NCI-H345 treated with DMSO at 0.1 percent for 48 hours (cell line): ENCODE measurements around the gene FHIT.

Experiments
- DNase-seq: peaks from one replicate; lab custom pipeline; 2025; ENCODE audit not compliant: unreplicated experiment; lab: John Stamatoyannopoulos, UW

FHIT gene

DNA sequence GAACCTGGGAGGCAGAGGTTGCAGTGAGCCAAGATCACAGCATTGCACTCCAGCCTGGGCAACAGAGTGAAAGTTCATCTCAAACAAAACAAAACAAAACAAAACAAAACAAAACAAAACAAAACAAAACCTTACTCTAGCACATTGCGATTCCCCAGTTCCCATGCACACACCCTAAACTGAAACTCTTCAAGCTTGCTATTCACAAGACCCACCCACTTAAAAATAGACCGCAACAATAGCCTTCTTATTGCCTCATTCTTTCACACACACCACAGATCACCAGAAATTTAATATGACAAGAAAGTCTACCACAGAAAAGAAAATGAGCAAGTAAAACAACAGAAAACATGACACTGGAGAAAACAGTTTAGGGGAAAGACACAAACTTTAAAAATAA, 598.4 kb downstream of the FHIT start:
- DNase-seq: no peak

DNA sequence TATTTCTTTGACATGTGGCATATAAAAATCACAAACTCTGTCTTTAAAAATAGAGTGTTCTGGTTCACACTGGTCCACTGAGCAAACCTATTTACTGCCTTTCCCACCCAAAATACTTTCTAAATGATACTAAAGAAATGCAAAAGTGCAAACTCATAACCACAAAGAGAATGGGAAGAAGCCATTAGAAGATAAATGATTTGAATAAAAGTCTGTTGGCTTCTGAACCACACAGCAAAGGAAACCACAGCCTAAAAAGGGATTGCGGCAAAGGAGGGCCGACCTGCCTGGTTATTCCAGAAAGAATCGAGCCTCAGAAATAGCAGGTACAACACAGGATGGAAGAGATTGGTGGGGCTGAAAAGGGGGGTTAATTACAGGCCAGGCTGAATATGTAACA, 599.5 kb downstream of the FHIT start:
- no peak for DNase-seq

DNA sequence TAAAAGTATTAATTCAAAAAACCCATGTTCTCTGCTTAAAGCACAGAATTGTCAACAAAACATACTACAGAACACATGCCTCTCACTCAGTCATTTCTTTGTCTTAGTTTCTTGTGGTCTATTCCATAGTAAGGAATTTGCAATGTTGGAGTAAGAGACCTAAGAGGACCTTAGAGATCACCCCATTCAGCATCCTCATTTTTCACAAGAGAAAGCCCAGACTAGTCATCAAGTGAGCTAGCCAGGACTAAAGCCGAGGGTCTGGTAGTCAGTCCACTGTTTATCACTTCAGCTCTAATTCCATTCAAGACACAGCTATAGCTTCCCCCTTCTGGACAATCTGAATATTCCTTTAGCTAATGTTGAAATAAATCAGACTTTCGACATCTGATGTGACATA, 601.1 kb downstream of the FHIT start:
- no peak for DNase-seq

DNA sequence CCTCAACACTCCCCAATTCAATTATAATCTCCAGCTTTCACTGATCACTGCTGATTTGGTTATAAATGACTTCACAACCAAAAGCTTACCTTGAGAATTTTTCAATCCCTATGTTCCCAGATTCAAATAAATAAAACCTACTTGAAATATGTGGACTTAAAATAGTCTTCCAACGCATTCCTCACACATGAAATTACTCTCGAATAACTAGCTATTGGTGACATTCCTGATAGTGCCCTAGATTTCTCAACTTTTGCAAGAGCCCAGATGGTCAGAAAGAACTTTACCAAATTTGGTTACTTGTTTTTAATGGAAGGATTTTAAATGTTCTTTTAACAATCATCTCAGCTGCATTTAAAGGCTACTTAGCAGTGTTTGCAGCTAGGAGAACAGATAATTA, 605.5 kb downstream of the FHIT start:
- DNase-seq: no peak

DNA sequence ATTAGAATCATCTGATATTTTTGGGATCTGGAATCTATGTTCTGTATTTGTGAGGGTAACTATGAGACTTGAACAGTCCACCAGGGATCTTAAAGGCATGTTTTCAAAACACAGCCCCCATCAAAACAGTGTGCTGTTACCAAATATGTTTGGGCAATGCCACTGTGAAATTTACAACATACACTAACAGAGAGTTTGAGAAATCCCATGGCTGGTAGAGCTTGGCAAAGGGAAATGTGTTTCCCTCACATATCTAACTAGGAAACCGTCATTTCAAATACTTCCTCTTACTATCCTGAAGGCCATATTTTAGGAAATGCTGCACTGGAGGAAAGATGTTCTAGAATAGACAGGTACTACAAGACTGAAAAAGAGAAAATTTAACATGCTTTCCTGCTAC, 607.4 kb downstream of the FHIT start:
- DNase-seq: no peak

DNA sequence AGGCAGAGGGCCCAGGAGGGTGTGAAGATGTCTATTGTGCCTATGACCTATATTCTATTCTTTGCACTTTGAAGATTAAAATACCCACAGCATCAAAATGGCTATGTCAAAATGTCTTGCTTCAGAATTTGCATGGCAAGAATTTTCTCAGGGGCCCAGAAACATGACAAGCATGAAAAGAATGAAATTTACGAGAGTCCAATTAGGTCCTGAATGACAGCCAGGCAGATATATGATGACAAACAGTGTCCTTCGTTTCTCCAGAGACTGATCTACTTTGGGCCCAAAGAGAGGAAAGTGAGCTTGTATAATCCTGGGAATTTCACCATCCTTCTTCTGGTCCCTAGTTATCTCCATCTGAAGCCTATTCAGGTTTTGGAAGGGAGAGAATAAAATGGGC, 609.9 kb downstream of the FHIT start:
- DNase-seq: no peak

DNA sequence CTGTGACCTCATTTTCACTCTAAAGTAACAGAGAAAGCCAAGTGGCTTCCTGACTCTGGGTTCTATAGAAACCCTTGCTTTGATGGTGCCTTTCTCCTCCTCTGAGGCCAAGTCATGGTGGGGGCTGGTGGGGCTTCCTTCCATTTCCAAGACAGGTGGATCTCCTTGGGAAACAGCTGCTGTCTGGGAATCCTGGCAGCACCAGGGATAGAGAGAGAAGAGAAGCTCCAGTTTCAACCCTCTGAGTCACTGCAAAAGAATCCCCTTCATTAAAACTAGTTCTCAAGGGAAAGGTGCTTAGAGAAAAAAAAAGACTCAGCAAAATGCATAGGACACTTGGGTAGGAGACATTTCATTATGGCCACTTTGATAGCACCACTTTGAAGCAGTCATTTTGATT, 614.4 kb downstream of the FHIT start:
- DNase-seq: no peak

DNA sequence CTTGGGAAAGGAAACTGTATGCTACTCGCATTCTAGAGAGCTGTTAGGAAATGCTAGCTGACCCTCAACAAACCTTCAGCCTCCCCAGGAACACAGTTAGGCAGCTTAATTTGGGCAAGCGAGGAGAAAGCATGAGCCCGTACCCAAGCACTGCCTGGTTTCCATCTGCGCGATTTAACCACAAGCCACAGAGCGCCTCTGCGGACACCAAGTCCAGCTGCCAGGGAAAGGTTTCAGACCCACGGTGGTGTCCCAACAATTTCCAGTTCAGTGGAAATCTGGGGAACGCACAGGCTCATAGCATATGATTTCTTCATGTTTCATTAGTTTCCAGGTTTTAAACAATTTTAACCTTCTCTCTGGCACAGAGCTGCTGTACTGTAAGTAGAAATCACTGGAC, 617.6 kb downstream of the FHIT start:
- no peak for DNase-seq

DNA sequence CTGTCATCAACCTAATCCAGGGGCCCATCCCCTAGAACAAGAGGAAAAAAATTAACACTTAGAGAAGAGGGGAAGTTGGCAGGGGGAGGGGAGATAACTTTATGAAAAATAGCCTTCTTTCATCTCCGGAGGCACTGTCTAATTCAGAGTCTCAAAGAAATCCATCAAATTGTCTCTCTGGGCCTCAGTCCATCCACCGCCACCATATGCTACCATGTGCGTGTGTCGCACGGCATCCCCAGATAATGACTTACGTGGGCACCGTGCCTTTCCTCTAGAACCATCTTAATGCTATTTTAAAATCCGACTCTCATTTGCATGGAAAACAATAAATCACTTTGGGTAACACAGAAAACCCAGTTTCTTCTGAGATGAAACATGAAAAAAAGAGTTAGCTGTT, 619.7 kb downstream of the FHIT start:
- no peak for DNase-seq

DNA sequence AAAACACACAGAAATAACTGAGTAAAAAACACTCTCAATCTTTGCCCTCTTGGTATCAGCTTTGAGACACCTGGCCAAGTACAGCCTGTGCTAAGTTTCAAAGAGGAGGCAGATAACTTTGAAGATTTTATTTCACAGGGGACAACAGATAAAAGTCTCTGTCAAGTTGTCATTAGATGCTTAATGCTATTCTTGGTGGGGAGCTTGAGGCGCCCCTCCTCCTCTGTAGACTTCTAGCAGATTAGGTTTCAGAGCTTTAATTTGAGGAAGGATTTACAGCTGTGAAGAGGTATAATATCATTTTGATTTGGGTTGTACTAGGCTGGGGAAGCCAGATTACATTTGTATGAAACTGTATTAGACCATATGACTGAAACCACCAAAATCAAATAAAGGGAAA, 620.3 kb downstream of the FHIT start:
- DNase-seq: no peak

DNA sequence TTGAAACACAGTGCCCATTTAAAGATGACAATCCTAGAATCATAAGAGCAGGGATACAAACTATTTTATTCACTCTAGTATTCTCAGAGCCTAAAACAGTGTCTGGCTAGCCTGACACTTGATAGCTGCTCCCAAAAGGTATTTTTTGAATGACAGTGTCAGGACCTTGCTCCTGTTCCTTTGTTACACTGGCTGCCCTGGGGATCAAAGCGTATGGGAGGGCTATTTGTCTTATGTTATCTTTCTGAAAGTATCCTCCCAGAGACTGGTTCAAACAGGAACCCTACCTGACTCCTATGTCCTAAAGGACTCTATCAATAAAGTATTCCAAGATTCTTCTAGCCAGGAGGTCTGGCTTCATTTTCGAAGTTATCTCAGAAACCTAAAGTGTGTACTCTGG, 621.4 kb downstream of the FHIT start:
- DNase-seq: no peak

DNA sequence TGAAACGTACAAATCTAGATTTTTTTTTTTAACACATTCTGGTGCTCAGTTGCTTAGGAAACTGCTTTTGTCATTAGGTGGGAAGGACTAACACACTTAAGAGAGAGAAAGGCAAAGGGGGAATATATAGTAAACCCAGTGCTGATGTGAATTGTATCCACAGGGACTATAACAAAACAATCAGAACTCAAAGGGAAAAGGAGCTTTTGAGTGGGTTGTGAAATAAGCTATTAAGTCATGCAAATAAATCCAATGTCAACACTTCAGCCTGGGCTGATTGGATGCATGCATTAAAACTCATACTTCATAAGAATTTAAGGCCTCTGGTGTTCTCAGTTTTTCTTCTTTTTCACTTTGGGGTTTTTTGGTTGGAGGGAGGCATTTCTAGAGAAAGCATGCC, 628.9 kb downstream of the FHIT start:
- DNase-seq: no peak

DNA sequence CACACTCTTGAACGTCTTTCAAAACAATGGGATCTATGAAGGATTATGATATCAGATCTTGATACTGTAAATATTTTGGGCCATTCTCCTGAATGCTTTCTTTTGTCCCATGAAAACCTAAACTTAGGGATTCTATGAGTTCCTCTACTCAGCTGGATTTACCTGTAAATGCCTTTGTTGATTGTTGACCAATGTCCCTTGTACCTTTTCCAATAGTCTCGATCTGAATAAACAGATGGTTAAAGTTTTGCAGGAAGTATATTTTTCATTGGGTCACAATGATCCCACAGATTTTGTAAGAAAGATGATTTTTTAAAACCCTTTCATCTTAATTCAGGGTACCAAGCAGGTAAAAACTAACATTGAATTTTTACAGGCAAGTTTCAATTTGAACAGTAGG, 634.1 kb downstream of the FHIT start:
- DNase-seq: no peak

DNA sequence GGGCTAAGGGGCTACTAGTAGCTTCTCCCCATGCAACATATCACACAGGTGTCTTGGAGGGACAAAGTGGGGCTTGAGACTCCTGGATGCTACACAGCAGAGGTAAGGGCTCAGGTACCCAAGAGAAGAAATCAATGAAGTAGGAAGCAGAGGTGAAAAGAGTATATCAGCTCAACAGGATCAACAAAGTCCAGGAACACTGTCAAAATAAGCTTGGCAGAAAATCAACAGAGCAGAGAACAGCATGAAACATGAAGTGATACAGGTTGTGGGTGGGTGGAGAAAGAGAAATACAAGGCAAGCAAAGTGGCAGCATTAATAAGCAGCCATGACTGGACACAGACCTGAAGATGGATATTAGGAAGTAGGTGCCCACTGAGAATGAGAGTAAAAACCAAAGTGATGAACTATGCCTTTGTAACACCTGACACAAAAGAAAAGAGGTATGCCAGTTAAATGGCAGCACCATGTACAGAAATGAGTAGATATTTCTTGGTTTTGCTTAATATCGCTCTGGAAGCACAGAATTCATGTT, 637.4 kb downstream of the FHIT start:
- no peak for DNase-seq

DNA sequence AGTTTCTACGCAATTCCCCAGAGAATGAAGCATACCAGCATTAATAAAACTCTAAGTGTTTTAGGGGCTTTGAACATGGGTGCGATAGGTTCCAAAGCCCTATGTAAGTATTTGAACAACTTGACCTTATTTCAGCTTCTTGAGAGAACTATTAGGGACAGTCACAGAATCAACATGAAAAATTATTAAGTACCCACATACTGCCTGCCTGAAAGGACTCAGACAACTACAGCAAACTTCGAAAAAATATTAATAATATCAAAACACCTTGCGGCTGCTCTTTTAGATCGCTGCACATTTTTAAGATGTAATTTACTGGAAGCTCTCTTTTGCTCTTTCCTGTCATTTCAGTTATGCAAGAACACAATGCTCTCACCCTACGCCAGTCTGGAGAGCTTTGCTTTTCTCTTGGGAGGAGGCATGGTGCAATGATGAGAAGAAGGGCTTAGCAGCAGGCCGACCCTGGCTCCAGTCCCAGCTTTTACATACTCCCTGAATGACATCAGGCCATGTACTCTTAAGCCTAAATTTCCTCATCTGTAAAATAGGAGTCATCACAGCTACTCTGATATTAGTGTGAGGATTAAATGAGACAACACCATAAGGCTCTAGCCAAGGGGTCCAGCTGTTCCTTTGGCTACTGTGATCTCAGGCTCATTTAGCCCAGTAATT, 640.7 kb downstream of the FHIT start:
- no peak for DNase-seq

DNA sequence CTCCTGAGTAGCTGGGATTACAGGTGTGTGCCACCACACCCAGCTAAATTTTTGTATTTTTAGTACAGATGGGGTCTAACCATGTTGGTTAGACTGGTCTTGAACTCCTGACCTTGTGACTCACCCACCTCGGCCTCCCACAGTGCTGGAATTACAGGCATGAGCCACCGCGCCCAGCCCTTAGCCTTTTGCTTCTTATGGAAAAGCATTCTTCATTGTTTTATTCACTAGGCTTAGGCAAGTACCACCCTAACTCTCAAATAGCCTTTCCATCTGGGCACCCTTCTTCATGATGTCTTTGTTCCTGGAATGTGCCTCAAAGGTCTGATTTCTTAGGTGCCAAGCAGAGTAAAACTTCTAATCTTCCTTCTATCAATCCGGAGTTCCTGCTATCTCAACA, 641.8 kb downstream of the FHIT start:
- DNase-seq: no peak

DNA sequence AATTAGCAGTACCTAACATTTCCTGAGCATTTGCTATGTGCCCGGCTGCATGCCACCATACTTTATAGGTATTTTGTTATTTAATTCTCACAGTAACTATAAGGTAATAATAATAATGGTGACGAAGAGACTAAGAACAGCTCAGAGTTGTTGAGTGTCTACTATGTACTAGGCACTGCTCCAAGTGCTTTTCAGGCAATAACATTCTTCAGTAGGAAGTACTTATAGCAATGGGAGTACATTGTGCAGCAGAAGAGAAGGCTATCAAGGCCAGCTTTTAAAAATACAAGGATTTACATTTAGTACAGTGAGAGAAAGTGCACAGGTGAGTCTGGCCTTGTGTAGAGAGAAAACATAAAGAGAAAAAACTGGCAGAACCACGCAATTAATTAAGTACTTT, 647.4 kb downstream of the FHIT start:
- DNase-seq: no peak

DNA sequence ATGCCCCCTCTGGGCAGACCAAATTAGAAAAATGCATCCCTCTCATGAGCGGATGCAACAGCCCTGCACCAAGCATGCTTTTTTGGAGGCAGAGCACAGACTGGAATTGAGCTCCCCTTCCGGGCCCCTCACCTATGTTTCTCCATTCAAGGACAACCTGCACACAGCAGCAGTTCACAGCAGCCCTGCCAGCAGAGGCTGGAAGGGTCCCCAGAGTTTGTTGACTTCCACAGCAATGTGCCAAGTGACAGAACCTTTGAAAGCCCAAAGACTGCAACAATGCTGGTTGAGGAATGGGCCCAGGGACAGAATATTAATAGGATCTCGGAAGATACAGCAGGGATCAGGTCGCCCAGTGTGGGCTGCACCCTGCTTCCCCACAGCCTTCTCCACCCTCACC, 650.4 kb downstream of the FHIT start:
- DNase-seq: no peak

DNA sequence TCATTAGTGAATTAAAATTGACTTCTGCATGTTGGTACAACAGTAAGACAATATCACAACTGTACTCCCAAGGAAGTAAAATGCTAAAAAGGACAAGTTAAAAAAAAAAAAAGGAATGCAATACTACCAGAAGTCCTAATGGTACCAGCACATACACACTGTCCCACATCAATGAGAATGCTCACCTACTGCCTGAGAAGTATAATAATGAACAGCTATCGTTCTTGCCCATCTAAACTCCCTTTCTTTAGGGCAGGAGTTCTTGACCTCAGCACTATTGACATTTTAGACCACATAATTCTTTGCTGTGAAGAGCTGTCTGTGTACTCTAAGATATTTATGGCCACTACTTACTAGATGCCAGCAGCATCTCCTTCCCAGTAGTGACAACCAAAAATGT, 651.7 kb downstream of the FHIT start:
- DNase-seq: no peak

DNA sequence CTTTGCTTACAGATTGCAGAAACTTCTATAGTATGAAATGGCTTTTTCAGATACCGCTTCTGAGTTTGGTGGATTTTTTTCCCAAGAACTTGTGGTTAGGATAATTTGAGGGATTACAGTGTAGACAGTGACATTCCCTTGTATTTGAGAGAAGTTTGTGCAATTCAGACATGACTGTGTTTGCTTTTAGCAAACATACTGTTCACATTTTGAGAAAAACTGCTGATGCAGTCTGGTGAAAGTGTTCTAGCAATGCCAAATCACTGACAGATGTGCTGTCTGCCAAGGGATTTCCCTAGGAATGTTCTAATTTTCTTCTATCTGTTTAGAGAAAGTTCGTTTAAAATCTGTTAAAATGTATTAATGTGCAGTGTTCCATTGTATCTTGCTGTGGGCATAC, 652.6 kb downstream of the FHIT start:
- no peak for DNase-seq

DNA sequence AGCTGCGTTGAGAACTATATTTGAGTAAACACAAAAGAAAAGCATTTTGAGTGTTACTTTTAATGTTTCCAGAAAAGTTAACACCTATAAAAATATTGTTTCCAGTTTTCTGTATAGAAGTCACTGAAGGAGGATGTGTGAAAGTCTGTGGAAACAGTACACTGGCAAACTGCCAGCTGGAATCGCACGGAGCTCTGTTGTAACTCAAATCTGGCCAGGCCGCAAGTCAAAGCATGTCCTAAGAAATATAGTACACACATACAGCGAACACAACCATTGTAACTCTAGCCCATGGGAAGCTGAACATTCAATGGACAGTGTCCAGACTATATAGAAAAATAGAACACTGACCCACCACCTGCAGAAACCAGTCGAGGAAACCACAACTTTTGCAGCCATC, 657.2 kb downstream of the FHIT start:
- DNase-seq: no peak

DNA sequence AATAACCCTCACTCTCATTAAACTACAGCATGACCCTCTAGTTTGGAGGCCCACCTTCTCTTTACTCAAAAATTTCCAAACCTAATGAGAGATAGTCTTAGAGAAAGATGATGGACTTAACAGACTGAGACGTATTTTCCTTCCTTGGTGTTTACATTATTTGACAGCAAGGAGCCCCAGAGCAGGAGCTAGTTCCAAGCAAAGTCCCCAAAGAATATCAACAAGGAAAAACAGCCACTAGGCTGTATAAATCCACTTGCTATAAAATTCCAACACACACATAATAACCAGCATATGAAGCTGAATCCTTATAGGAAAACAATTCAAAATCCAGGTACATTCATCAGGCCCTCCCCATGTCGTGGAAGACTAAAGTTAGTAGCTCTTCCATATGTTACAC, 660.0 kb downstream of the FHIT start:
- DNase-seq: no peak

DNA sequence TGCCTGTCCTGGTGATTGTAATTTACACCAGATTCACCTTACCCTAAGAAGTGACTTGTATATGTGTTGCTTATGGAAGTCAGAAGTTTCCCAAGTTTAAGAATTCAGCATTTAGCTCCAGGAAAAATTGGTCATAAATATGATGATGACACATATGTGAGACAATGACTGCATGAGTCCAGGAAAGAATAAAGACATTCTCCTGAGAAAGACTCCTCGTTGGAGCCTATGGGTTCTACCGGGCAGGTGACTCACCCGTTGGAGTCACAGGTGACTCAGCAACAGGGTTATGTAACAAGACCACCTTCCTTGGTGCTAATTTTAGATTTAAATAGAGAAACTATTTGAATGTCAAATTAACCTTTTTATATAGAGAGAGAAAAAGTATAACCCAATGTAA, 662.4 kb downstream of the FHIT start:
- DNase-seq: no peak

DNA sequence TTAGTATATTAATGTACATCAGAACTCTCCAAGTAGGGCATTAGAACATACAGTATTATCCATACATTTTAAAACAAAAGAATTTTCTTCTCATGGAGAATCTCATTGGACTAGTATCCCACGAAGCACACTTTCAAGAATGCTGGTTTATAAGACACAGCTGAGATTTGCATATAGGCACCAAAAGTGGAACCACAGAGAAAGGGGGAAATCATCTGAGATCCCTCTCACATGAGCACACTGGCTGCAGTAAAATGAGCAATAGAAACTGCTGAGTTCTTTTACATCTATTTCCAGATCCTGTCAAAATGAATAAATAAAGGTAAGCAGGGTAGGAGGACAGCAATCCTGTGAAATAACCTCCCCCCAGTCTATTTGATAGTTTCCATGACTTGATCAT, 665.3 kb downstream of the FHIT start:
- no peak for DNase-seq
